HEK293 (cell line): ENCODE data around the gene BIRC7.

Experiments
- CTCF ChIA-PET: fragments of 350-600 bp; formaldehyde crosslinking; extraction: SDS; loops from one replicate; lab custom pipeline; 2021; ENCODE audit warnings: antibody characterized with exemption; lab: Yijun Ruan, JAX
- POLR2A ChIA-PET: fragments of 300-600 bp; formaldehyde crosslinking; extraction: SDS; loops from one replicate; lab custom pipeline; 2020; ENCODE audit warnings: antibody characterized with exemption, inconsistent platforms; lab: Yijun Ruan, JAX
- H3K27ac ChIP-seq: fragments of 200-500 bp; sonication (Bioruptor generic); 2 replicates; pipeline ENCODE4 v1.5.1; 2014; ENCODE audit warnings: low read depth, low read length, control low read depth, inconsistent platforms; ENCODE audit errors: extremely low read depth
- H3K36me3 ChIP-seq, 2 experiments: fragments of 200-500 bp in 1 of 2; sonication (Bioruptor generic) in 1 of 2; 1 replicate in 1 of 2; 2 replicates in 1 of 2; pipeline ENCODE4 v1.5.1; 2014 to 2017; ENCODE audit warnings: inconsistent platforms in 2 of 2, low read length in 2 of 2; ENCODE audit not compliant: control insufficient read depth in 2 of 2, insufficient read depth in 1 of 2
- H3K4me1 ChIP-seq: fragments of 200-500 bp; sonication (Bioruptor generic); 2 replicates; pipeline ENCODE4 v1.5.1; 2014; ENCODE audit warnings: mild to moderate bottlenecking, low read length, inconsistent platforms; ENCODE audit not compliant: control insufficient read depth, insufficient read depth
- H3K4me3 ChIP-seq: 2 replicates; pipeline ENCODE4 v1.5.1; 2011; ENCODE audit warnings: low read depth, mild to moderate bottlenecking, control low read depth, low read length, moderate library complexity
- H3K9me3 ChIP-seq: fragments of 200-500 bp; sonication (Bioruptor generic); 2 replicates; pipeline ENCODE4 v1.5.1; 2014; ENCODE audit warnings: low read depth, low read length, inconsistent platforms; ENCODE audit not compliant: control insufficient read depth, insufficient read depth
- HIC1 ChIP-seq: fragments of 450-650 bp; formaldehyde crosslinking; IDR thresholded peaks from 2 replicates; pipeline ENCODE4 v1.5.1; 2016; ENCODE audit warnings: missing biosample characterization, missing genetic modification characterization
- ZIC2 ChIP-seq: fragments of 450-650 bp; formaldehyde crosslinking; IDR thresholded peaks from 2 replicates; pipeline ENCODE4 v1.5.1; 2016; ENCODE audit warnings: missing biosample characterization, missing genetic modification characterization
- ZNF791 ChIP-seq: fragments of 450-650 bp; formaldehyde crosslinking; IDR thresholded peaks from 2 replicates; pipeline ENCODE4 v1.5.1; 2016; ENCODE audit warnings: missing biosample characterization, missing genetic modification characterization

Gene BIRC7

GRCh38 chr20:63289311-63290135 lies 53.8 kb downstream of the BIRC7 start:
- no peak for TF ChIP-seq HIC1
- TF ChIP-seq ZIC2 = peak; percentile 9; the same call in 1 of the 2 replicates
- no peak for TF ChIP-seq ZNF791
- ChIA-PET CTCF (interaction anchor here (7.4 kb wide), 1 partner anchor 65 kb away, joined by 85 read pairs; no protein-coding TSS in a partner anchor), POLR2A (interaction anchor here (2.4 kb wide), 1 partner anchor 66 kb away, joined by 6 read pairs; no protein-coding TSS in a partner anchor)
- Histone ChIP-seq H3K27ac (no peak overlapping the region), H3K36me3 (peaks cover 0 to 47% of the 10 kb centered on the region in 2 experiments; a peak in 1 of 3 replicates), H3K9me3 (no peaks in the 10 kb centered on the region), H3K4me1 (no peaks in the 10 kb centered on the region), H3K4me3 (no peak overlapping the region)
